Ramos (cell line): ENCODE data around the gene SIVA1.

ENCODE experiments used
- in situ Hi-C: fragments of 300-500 bp; cut with MboI; formaldehyde crosslinking; loops from one replicate; pipeline ENCODE4 v1.14.3; 2022; ENCODE audit warnings: low sequenced_read_pairs; ENCODE audit not compliant: unreplicated experiment

Gene SIVA1

DNA sequence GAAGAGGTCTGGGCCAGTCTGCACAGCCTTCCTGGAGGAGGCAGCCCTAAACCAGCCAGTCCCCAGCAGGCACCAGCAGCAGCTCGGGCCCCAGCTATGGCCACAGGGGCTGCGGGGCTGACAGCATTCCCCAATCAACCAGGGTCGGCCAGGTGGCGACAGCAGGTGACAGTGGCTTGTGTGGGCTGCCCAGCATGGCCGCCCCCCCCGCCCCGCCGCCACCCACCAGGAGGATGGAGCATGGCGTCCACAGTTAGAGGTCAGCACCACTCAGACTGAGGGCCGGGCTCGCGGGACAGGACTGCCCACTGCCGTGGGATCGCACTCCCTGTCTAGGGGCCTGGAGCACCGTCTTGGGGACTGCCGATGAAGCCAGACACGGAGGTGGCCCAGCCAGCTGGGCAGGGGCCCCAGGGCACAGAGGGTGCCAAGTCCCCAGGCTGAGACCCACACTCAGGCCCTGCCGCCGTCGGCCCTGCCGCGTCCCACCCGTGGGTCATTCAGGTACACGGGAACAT lies 27.6 kb downstream of the SIVA1 start:
- in situ Hi-C loops: no loop called here

GRCh38 chr14:104781271-104782077 lies 28.5 kb downstream of the SIVA1 start:
- in situ Hi-C loops: no loop called here

DNA sequence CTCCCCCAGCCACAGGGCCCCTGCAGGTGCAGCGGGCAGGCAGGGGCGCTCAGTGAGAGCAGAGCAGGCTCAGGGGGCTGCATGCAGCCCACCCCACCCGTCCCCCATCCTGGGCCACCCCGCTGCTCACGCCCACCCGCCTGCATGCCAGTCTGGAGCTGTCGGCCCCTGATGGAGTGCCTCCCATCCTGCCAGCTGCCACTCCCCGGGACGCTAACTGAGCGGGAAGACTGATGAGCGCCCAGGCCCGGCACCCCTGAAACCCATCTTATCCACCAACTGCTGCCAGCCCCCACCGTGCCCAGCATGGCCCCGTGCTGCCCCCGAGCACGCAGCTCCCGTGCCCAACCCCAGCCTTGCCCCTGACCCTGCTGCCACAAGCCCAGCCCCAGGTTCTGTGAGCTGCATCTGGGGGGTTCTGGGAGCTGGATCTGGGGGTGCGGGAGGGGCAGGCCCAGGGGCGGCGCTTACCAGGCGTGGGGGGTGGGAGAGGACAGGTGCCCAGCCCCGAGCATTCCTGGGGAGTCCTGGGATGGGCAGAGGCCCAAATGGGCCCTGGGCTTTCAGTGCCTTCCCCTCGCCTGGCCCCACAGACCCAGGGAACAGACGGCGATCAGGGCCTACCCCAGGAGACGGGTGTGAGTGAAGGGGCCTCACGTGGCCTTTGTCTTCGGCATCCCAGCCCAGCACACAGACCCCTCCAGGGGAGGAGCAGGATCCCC lies 29.3 kb downstream of the SIVA1 start:
- in situ Hi-C loops: no loop called here

- in situ Hi-C loops: no loop called here
Measured at GRCh38 chr14:104782808-104783139, 29.8 kb downstream of the SIVA1 start.

DNA sequence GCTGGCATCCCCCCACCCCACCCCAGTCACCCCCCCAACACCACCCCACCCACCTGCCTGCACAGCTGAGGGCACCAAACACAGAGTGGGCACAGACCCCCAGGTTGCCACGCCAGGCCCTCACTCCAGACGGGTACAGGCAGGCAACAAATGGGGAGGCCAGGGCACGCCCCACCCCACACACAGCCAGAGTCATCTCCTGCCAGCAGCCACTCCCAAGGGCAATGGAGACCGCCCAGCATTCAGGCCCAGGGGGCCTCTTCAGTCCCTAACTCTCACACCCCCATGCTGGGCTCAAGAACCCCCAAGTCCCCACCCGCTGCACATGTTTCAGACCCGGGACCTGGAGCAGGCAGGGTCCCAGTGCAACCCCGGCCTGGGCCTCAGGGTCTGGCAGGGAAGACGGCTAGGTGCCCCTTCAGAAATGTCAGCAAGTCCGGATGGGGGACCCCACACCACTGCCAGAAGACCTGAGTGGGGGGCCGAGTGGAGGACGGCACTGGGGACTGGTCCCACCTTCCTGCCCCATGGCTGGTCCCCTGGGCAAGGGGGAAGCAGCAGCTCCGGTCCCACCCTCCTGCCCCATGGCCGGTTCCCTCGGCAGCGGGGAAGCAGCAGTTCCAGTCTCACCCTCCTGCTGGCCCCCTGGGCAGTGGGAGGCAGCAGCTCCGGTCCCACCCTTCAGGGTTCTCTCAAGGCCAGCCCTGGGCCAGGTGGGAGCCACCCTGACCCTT lies 30.7 kb downstream of the SIVA1 start:
- in situ Hi-C loops: no loop called here

GRCh38 chr14:104784218-104784568 lies 31.2 kb downstream of the SIVA1 start:
- in situ Hi-C loops: no loop called here

DNA sequence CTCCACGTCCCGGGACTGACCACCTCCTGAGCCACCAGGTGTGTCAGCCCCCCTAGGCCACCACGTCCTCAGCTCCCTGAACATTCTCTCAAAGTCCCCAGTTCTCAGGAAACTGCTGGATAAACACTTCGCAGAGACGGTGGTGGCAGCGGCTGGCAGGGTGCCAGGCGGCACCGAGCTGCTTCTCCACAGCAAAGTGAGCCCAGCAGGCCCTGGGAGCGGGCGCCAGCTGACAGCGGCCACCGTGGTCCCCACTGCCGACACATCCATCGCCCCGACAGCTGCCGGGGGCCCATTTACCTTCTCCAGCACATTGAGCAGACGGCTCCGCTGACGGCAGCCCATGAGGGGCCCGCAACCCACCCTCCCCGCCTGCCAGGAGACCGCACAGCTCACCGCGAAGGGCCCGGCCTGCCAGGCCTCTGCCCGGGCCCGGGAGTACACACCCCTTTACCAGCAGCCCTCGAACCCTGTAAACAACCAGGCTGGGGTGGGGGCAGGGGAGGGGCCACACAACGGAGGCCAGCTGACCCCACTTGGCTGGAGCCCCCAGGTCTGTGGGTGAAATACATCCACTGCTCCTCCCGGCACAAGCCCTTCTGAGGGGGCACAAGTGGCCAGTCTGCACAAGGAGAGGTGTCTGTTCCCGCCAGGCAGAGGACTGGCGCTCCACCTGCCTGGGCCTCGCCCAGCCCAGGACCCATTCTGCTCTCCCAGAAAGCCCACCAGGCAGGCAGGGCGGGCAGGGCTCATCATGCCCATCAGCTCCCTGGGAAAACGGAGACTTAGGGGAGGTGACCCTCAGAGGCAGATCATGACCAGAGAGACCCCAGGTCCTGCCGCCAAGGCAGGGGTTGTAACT lies 32.1 kb downstream of the SIVA1 start:
- in situ Hi-C loops: no loop called here

- in situ Hi-C loops: no loop called here
Measured at GRCh38 chr14:104785708-104786080, 32.7 kb downstream of the SIVA1 start.

DNA sequence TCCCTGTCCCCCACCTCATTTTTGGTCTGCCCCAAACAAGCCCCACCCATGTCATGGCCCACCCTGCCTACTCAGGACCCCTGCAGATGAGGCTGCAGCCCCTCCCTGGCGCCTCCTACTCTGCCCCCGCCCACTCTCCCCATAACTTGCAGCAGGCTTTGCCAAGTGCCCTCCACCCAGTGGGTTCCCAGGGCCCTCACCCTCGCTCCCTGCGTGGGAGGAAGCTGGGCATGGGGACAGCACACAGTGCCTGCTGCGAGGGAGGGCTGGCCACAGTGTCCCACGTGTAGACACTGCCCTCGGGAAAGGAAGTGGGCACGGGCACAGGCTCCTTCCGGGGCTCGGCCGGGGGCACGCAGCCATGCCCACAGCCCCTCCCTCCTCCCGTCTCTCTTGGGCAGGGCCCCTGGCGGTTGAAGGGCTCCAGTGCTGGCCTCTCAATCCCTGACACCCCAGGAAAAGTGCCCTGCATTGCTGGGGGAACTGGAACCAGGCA lies 33.2 kb downstream of the SIVA1 start:
- in situ Hi-C loops: no loop called here

DNA sequence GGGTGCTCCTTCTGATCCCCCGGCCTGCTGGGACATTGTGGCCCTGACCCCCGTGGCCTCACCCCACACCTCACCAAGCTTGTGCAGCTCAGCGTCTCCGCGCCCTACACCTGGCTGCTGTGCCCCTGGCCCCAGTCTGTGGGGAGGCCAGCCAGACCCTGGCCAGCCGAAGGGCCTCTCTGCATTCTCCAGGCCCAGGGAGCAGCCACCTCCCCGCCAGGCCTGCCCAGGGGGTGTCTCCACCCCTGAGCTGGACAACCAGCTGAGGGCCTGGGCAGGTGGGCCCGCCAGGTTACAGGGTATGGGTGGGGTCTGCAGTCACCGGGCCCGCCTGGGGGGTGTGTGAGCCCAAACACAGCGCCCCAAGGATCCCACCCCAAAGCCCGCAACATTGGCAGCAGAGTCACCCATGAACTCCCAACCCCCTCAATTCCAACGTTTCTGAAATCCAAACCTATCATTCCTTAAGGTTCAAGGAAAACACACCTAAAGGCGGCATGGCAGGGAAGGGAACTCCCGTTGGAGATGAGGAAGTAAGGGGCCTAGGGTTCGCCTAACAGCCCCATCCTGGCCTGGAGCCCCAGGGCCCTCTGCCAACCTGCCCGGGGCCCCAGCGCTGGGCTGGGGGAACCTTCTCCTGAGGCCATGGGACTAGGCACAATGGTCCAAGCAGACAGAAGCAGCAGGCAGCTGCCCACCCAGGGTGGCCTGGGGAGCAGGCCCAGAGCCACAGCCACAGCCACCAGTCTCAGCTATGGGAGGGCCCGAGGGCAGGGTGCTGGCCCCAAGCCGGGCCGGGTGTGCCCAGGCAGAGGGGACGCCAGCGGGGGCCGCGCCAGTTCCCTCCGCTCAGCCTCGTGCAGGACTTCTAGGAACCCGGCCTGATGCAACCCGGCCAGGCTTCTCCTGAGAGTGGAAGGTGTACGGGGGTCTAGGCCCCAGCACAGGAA lies 34.1 kb downstream of the SIVA1 start:
- in situ Hi-C loops: no loop called here

GRCh38 chr14:104787736-104788135 lies 34.8 kb downstream of the SIVA1 start:
- in situ Hi-C loops: no loop called here

GRCh38 chr14:104788161-104788818 lies 35.3 kb downstream of the SIVA1 start:
- in situ Hi-C loops: no loop called here

DNA sequence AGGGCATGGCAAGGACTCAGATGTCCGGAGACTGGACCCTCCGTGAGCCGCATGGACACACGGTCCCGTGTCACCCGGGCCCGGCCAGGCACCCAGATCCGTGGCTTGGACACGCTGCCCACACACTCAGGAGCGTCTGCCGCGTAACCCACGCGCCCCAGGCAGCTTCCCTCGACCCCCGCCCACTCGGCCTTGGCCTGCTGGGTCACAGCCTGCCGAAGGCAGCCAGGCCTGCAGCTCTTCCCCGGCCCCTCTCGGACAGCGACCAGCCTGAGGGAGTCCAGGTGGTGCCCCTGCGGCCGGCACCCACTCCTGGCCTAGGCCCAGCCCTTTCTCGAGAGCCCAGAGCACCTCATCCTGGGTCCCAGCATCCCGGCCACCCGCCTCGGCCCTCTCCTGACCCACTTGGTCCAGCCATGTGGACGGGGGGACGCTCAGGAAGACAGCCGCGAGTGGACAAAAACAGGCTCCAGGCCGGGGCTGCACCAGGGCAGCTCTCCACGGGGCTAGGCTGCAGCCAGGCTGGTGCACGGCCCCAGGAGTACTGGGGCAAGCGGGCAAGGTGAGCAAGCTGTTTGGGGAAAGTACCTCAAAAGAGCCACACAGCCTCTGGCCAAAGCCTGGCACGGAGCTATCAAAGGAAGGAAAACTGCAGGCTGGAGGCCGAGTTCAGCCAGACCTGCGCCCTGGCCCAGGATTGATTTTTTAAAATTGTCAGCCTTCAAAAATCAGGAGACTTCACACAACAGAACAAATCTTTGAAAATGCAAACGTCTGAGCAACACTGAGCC lies 36.1 kb downstream of the SIVA1 start:
- in situ Hi-C loops: no loop called here

DNA sequence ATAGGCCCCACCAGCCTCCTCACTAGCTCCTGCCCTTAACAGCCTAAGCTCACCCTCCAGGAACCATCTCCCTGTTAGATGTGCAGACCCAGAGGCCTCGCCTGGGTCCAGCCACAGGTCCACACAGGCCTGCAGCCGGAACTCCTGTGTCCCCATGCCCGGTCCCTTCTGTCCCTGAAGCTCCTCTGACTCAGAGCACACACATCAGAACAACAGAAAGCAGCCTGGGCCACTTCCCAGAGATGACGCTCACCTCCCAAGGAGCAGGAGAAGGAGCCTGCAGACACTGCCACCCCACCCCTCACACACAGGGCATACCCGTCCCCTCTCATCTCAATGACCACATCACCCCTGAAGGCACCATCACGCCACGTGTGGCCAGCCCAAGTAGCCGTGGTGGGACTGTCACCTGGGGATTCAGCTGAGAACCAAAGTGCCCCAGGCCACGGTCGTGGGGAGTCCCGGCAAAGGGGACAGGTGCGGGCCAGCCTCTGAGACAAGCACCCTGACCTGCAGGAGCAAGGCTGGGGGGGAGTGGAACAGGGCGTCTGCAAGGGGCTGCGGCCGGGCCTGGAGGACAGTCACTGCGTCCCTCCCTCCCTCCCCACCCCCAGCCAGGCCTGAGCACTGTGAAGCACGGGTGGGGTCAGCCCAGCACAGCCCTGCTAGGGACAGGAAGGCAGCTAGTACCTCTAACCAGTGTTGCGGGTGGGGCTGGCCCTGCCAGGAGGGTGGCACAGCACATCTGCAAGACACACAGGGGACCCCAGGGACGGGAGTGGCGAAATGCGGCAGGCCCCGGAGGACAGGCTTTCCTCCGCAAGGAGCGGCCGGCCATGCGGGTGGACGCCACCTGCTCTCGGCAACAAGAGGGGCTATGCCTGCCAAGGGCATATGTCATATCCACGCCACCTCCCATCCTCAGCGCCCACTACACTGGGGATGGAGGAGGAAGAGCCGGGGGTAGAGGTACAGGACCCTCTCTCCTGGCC lies 37.1 kb downstream of the SIVA1 start:
- in situ Hi-C loops: no loop called here

DNA sequence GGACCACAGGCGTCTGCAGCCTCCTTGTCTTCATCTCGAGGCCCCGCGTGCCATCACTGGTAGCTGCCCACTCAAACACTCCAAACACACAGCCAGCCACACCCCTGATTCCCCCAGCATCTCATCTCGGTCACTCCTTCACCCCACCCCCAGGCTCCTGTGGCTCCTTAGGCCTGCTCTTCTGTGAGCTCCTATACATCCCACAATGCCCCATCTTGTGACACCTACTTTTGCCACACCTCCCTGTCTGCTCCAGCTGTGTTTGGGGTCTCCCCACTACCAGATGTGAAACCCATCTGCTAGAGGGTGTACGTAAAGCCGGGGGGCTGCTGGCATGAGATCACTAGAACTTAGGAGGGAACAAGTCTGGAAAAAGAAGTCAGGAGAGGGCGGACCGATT lies 38.5 kb downstream of the SIVA1 start:
- in situ Hi-C loops: no loop called here

GRCh38 chr14:104792101-104792884 lies 39.3 kb downstream of the SIVA1 start:
- in situ Hi-C loops: no loop called here
